Measurements from ENCODE around the gene CARD10.

- TF ChIP-seq CTCF (IDR thresholded peaks at IDR 0.05): no peak
- TF ChIP-seq EZH2 (IDR thresholded peaks at IDR 0.05): no peak
- no peak for TF ChIP-seq EZH2phosphoT487 (IDR thresholded peaks at IDR 0.05)
Observed at GRCh38 chr22:37500745-37501609, 18.2 kb downstream of the CARD10 start.

Measured in neural progenitor cell (in vitro differentiated cells).